Liver (tissue), 9 donors: ENCODE results near the gene CCDC12. TPM values are rescaled to one million over a fixed set of nuclear protein-coding genes. Genes with fewer than 3 reads are reported as not detected.

Experiments
- DNase-seq: peaks from one replicate; pipeline ENCODE4 v3.0.0-alpha.2; 2017; ENCODE audit warnings: low spot score
- H3K27ac ChIP-seq, 2 donors: one replicate each; pipeline ENCODE4 v1.7.0; 2013; ENCODE audit warnings: inconsistent platforms in 2 of 2, low read length in 2 of 2, control low read depth in 1 of 2, low read depth in 1 of 2, mild to moderate bottlenecking in 1 of 2
- H3K27me3 ChIP-seq, 4 donors: one replicate each; pipeline versions ENCODE4 v1.6.1 to v1.7.0; 2013; ENCODE audit warnings: low read length in 3 of 4, inconsistent platforms in 1 of 4, mild to moderate bottlenecking in 1 of 4, moderate library complexity in 1 of 4; ENCODE audit not compliant: control insufficient read depth in 4 of 4, insufficient read depth in 4 of 4
- H3K36me3 ChIP-seq, 4 donors: one replicate each; pipeline versions ENCODE4 v1.6.1 to v1.7.0; 2013; ENCODE audit warnings: low read length in 3 of 4, mild to moderate bottlenecking in 3 of 4, low read depth in 1 of 4, moderate library complexity in 1 of 4; ENCODE audit not compliant: control insufficient read depth in 4 of 4, insufficient read depth in 3 of 4
- H3K4me1 ChIP-seq, 4 donors: one replicate each; pipeline versions ENCODE4 v1.6.1 to v1.7.0; 2013; ENCODE audit warnings: low read length in 3 of 4, mild to moderate bottlenecking in 3 of 4, moderate library complexity in 1 of 4; ENCODE audit not compliant: control insufficient read depth in 4 of 4, insufficient read depth in 4 of 4
- H3K4me3 ChIP-seq, 3 donors: one replicate each; pipeline versions ENCODE4 v1.6.1 to v1.7.0; 2013; ENCODE audit warnings: low read length in 3 of 3, control low read depth in 1 of 3, low read depth in 1 of 3, mild to moderate bottlenecking in 1 of 3
- H3K9ac ChIP-seq, 2 donors: one replicate each; pipeline ENCODE4 v1.7.0; 2013; ENCODE audit warnings: low read length in 2 of 2, mild to moderate bottlenecking in 2 of 2, moderate library complexity in 2 of 2, control low read depth in 1 of 2, low read depth in 1 of 2
- H3K9me3 ChIP-seq, 4 donors: one replicate each; pipeline versions ENCODE4 v1.6.1 to v1.7.0; 2013; ENCODE audit warnings: low read length in 3 of 4; ENCODE audit not compliant: control insufficient read depth in 4 of 4
- ATF3 ChIP-seq: IDR thresholded peaks from 2 replicates; pipeline ENCODE4 v1.6.1; 2016; ENCODE audit warnings: antibody characterized with exemption
- CTCF ChIP-seq: fragments of 150-350 bp; IDR thresholded peaks from 2 replicates; pipeline ENCODE4 v1.5.1; 2017; ENCODE audit warnings: improper control_type of control experiment, low read depth, low read length; ENCODE audit not compliant: missing input control
- FOXA2 ChIP-seq: IDR thresholded peaks from 2 replicates; pipeline ENCODE4 v1.6.1; 2016; ENCODE audit warnings: antibody characterized with exemption
- HNF4G ChIP-seq: IDR thresholded peaks from 2 replicates; pipeline ENCODE4 v1.6.1; 2016; ENCODE audit warnings: antibody characterized with exemption
- MAX ChIP-seq: IDR thresholded peaks from 2 replicates; pipeline ENCODE4 v1.6.1; 2016; ENCODE audit warnings: antibody characterized with exemption
- NR2F2 ChIP-seq: IDR thresholded peaks from 2 replicates; pipeline ENCODE4 v1.6.1; 2016; ENCODE audit warnings: antibody characterized with exemption
- RXRA ChIP-seq, 2 donors: IDR thresholded peaks; 2 replicates each; pipeline ENCODE4 v1.6.1; 2017 to 2018; ENCODE audit warnings: antibody characterized with exemption in 2 of 2, mild to moderate bottlenecking in 1 of 2
- SP1 ChIP-seq: IDR thresholded peaks from 2 replicates; pipeline ENCODE4 v1.6.1; 2018; ENCODE audit warnings: antibody characterized with exemption, mild to moderate bottlenecking
- YY1 ChIP-seq: IDR thresholded peaks from 2 replicates; pipeline ENCODE4 v1.6.1; 2016; ENCODE audit warnings: antibody characterized with exemption, mild to moderate bottlenecking
- WGBS: extraction: QIAGEN DNeasy Blood & Tissue Kit; methylation state at CpG from one replicate; pipeline ENCODE4 v1.1.7; 2013; 5-methylcytosine and 5-hydroxymethylcytosine counted together
- polyA plus RNA-seq, 2 donors: library from polyadenylated mRNA; stranded (reverse) in 1 of 2; unstranded in 1 of 2; fragments of 200-250 nt in 1 of 2; fragments of >200 nt in 1 of 2; fragmentation: Nextera tagmentation in 1 of 2; extraction: Ambion mirVana in 1 of 2; gene quantifications; one replicate each; pipeline versions ENCODE4 v1.2.1 to v1.2.3, GENCODE V29; 2013 to 2015
- total RNA-seq, 2 donors: library from RNA; depleted of rRNA; stranded (reverse); fragments of >200 nt; gene quantifications; one replicate each; pipeline ENCODE4 v1.2.3, GENCODE V29; 2014
- donor health status: healthy.
- donor health status: healthy.
- donor health status: healthy.
- donor health status: healthy.
- donor health status: healthy.

CCDC12 gene
- total and polyA plus RNA-seq, 4 donors, result 8.5 to 35.1 (median 26.6) TPM

GRCh38 chr3:46995901-46996562 lies 19.5 kb upstream of the CCDC12 start:
- WGBS, result 96% methylated on average over 22 of the region's 22 CpGs
- DNase-seq, result no peak
- H3K36me3 ChIP-seq, result peaks cover 0 to 7% (median 1%) of the 10 kb centered on the region in 4 donors

GRCh38 chr3:46994801-46995731 lies 18.5 kb upstream of the CCDC12 start:
- DNase-seq, result no peak
- WGBS, result 92% methylated on average over 29 of the region's 29 CpGs
- Histone ChIP-seq H3K36me3 (peaks cover 0 to 6% (median 0%) of the 10 kb centered on the region in 4 donors), H3K4me1 (peaks cover 0 to 7% (median 3%) of the 10 kb centered on the region in 4 donors), H3K27ac (no peak overlapping the region), H3K4me3 (no peak overlapping the region), H3K9ac (no peak overlapping the region), H3K27me3 (no peaks in the 10 kb centered on the region), H3K9me3 (no peaks in the 10 kb centered on the region)
- no peak for TF ChIP-seq NR2F2
- TF ChIP-seq ATF3, result no peak
- TF ChIP-seq MAX, result no peak
- no peak for TF ChIP-seq YY1

More at GRCh38 chr3:46995901-46996562, 19.5 kb upstream of the CCDC12 start:
- Histone ChIP-seq H3K9ac (no peak overlapping the region), H3K27ac (no peak overlapping the region), H3K4me3 (no peak overlapping the region), H3K9me3 (no peaks in the 10 kb centered on the region), H3K27me3 (no peaks in the 10 kb centered on the region), H3K4me1 (peaks cover 0 to 5% (median 1%) of the 10 kb centered on the region in 4 donors)
- TF ChIP-seq FOXA2, result no peak
- no peak for TF ChIP-seq NR2F2
- TF ChIP-seq YY1, result no peak
- TF ChIP-seq SP1, result no peak
- no peak for TF ChIP-seq CTCF

GRCh38 chr3:46993986-46994385 lies 17.4 kb upstream of the CCDC12 start:
- Histone ChIP-seq H3K36me3 (peaks cover 0 to 6% (median 0%) of the 10 kb centered on the region in 4 donors), H3K27ac (no peak overlapping the region), H3K4me3 (no peak overlapping the region), H3K9me3 (no peaks in the 10 kb centered on the region), H3K27me3 (no peaks in the 10 kb centered on the region), H3K9ac (no peak overlapping the region), H3K4me1 (peaks cover 0 to 11% (median 3%) of the 10 kb centered on the region in 4 donors)
- TF ChIP-seq MAX (no peak), NR2F2 (no peak), SP1 (no peak), HNF4G (no peak), ATF3 (no peak), FOXA2 (no peak), RXRA (IDR thresholded peaks at IDR 0.05) (no peak)
- 92% methylated on average over 7 of the region's 7 CpGs for WGBS
- no peak for DNase-seq
